NCI-H82 treated with DMSO at 0.1 percent for 48 hours (cell line): Measurements from ENCODE around the gene MYO5A.
"Not testable (repeated sequence)": the region's sequence is repeated elsewhere in the genome, so short reads cannot be mapped to it uniquely, and the experiment has no call there.

Source experiments
- DNase-seq: peaks from one replicate; lab custom pipeline; 2025; ENCODE audit not compliant: unreplicated experiment; lab: John Stamatoyannopoulos, UW

The MYO5A gene

DNA sequence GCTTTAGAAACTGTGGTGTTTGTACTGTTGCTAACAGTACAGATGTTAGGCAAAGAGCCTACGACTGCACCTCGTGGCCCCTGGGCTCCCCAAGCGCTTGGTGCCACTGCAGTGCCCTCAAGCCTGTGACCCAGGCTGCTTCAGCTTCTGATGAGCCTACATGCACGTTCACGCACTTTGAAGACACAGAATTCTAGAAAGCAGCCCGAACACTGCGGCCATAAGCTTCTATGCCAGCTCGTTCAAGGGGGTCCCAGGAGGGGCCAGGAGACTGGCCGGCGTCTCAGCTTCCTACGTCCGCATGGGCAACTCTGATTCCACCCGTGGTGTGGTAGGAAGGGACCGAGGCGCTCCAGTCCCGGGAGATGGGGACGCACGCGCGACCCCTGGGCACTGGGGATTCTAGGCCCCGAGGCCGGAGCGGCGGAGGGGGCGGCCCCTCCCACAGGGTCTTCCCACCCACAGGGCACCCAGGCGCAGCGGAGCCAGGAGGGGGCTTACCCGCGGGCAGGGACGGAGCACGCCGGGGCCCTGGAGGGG lies 233.7 kb downstream of the MYO5A start:
- DNase-seq: no peak

DNA sequence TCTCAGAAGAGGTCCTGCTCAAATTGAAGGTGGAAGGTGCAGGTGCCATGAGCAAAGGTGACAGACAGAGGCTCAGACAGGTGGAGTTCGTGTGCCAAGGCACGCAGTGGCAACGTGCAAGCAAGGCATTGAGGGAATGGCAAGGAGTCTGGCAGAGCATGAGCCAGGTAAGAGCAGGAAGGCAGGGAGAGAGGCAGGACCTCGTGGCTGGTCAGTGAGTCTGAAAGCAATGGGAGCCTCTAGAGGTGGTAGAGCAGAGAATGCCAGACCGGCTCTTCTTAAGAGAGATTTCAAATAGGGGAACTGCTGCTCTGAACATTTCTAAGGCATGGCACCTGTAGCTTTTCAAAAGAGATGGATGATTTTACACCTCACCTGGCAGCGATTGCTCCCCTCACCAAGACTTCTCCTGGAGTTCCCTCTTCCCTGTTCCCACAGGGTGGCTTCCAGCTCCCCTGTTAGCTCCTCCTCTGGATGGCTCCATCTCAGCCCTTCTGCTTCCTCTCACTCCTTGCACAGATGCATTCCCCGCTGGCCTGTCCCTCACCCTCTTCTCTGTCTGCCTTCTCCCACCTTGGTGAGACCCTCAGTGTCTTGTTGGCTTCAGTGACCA lies 235.8 kb downstream of the MYO5A start:
- no peak for DNase-seq

DNA sequence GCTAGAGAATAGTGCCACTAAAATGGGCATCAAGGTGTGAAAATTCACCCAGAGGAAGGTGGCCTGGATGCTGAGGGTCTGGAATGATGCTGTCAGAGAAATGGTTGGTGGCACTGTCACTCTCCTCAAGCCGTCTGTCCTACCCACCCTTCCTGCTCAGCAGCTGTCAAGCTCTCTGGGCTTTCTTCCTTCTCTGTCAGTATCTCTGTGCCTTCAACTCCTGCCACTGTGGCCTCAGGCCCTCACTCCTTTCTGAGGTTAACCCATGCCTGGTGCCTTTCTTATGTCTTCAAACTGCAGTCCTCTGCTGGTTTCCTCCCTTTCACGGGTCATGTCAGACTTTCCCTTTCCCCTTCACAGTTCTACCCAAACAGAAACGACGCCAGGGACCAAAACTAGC lies 237.5 kb downstream of the MYO5A start:
- DNase-seq: no peak

- DNase-seq: no peak
Measured at GRCh38 chr15:52290800-52291199, 237.9 kb downstream of the MYO5A start.

DNA sequence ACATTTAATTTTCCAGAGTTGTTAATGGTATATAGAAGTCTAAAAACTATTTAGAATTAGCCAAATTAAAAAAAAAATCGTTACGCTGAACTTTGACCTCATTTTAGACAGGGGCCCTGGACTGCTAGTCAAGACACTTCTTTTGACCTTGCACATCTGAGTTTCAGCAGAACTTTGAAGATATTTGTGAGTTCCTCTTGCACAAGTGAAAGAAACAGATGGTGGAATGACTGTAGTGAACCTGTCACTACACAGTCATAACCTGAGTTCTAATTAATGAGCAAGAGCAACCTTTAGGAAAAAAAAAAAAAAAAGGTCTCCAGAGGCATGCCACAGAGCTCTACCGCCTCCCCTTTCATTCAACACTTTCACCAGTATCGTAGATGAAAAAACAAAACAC lies 238.4 kb downstream of the MYO5A start:
- DNase-seq: no peak

DNA sequence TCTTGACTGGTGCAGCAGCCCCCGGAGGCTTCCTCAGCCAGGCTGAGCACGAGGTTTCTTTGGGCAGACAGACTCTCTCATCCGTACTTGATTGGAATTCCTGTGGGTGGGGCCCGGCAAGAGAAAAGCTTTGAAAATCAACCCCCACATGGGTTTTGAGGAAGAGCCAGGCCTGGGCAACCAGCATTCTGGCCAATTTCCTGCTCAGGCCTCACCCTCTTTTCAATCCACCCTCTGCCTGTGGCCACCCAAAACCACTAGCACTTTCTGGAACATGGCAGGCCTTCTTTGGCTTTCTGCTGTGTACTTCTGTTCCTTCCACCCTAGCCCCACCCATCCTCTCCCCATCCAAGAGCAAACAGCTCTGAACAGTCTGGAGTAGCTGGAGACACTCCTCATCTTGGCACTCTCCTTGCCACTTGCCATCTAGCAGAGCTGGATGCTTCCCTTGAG lies 239.0 kb downstream of the MYO5A start:
- DNase-seq: no peak

DNA sequence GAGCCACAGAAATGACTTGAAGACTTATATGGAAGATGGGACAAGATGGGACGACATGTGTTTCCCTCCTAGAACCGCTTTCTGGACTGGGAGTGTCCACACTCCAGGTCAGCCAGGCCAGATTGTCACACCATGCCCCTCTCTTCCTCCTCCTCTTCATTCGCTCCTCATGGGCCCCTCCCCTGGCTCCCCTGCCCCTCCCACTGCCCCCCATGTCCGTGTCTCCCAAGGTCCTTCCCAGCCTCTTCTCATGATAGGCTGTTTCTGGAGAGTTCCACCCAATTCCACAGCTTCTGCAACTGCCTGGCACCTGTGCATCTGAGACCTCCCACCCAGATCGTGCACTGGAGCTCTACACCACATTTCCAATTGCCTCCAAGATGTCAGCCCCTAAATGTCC lies 239.7 kb downstream of the MYO5A start:
- DNase-seq: no peak

DNA sequence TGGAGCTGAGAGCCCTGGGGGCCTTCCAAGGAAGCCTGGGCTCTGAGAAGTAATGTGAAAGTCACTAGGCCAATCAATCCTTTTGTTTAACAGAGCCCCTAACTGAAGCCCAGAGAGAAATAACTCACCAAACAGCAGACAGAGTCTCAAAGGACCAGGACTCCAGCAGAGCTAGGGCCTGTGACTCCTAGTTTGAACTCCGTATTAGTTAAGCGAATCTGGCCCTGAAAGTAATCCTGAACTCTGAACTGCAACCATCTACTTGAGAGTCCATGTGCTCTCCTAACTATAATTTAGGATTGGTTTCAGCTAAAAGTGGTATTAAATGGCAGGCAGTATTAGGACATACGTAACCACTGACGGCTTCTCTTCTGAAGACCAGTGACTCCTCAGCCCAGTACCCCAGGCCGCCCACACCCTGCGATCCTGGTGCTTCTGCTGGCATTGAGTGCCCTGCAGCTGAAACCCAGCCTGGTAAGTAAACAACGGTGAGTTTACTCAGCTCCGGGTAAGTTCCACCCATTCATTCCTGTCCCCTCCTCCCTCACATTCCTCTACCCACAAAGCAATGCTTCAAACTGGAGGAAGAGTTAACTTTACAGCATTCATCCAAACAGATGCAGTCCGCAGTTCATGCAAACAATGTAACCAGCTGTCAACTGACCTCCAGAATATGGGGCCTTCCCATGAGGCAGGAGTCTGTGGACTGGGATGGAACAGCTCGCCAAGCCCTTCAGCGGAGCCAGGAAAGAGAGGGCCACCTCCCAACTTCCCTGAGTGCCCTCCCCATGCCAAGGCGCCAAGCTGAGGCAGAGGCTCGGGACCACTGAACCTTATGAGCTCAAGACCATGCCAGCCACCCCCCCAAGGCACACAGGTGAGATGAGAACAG lies 240.4 kb downstream of the MYO5A start:
- DNase-seq: no peak

DNA sequence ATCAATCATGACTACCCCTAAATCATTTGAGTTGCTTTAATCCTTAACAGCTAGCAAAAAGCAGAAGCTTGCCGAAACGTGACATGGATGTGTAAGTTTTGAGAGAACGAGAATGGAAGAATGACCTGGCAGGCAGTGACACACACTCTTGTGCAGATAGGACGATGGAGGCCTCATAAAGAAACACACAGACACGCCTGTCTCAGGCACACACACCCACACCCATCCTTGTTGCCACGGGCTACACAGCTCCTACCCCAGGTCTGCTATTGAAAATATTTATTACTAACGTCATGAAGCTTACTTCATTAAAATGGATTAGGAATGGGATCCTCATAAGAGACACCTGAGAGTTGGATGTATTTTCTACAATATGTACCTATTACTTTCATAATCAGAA lies 241.6 kb downstream of the MYO5A start:
- no peak for DNase-seq

GRCh38 chr15:52285941-52286340 lies 242.7 kb downstream of the MYO5A start:
- not testable (repeated sequence) for DNase-seq

- DNase-seq: no peak
Measured at GRCh38 chr15:52284164-52284563, 244.5 kb downstream of the MYO5A start.

GRCh38 chr15:52283281-52283680 lies 245.4 kb downstream of the MYO5A start:
- DNase-seq: no peak

DNA sequence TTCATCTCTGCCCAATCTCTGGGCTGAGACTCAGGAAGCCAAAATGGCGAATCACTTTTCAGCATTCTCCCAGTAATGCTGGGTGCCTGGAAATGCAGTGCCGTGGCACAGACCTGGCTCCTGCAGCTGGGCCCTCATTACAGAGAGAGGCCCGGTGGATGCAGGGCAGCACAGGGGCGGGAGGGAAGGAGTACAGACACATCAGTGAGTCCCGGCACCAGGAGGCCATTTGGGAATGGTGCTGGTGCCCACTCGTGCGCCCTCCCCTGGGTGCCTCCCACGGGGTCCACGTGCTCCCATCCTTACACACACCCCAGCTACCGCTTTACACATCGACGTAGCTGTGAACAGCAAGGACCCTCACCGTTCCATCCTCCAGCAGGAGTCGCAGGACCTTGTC lies 246.3 kb downstream of the MYO5A start:
- DNase-seq: no peak

DNA sequence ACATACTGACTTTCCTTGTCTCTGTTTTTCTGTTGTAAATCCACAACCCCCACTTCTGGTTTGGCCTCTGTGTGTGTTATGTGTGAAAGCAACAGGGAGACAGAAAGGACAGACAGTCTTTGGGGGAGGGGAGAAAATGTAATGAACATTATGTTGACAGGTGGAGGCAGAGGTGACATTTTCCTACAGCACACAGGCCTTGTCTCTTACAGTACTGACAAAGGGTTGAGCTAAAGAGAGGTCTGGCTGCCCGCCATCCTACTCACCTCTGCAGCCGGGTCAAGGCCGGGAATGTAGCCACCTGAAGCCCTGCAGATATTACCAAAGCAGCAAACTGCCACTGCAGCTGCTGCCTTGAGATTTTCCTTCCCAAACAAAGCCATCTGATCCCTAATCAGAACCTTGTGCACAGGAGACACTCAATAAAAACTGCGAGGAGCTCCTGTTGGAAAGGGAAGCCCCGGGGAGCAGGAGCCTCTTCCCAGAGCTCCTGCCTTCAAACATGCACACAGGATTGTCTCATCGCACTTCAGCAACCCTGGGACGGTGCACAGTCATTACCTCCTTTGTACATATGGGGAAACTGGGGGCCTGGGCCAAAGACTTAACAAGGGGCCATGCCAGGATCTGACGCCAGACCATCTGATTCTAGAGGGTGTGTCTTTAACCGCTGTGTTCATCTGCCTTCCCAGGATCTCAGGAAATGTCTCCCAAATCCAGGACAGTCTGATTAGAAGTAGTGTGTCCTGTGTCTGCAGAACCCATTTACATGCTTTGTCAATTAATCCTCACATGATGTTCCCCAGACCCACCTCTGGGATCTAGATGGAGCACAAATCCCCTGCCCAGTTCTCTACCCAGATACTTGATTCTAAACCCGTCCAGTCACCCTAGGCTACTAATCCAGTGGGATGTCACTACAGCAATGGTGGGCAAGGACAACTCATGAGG lies 247.3 kb downstream of the MYO5A start:
- DNase-seq: no peak

GRCh38 chr15:52280326-52281084 lies 248.2 kb downstream of the MYO5A start:
- DNase-seq: no peak

GRCh38 chr15:52278636-52279367 lies 249.9 kb downstream of the MYO5A start:
- no peak for DNase-seq

- DNase-seq: no peak
Measured at GRCh38 chr15:52278135-52278534, 250.5 kb downstream of the MYO5A start.

DNA sequence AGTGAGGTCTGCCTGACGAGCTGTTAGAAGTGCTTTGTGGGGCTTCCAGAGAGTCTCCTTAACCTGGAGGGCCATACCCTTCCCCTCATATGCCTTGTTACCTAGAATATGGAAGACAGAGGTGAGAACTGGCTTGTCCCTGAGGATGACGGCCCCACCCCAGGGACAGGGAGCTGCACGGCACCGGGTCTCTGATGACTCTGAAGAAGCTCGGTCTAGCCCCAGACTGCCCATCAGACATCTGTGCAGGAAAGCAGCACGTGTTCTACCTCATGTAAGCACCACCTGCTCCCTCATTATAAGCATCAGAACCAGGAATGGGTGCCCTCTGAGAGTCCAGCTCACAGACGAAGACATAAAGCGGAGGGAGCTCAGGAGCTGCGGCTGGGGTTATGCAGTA lies 251.1 kb downstream of the MYO5A start:
- no peak for DNase-seq

GRCh38 chr15:52276256-52276770 lies 252.4 kb downstream of the MYO5A start:
- no peak for DNase-seq
